Dendritic cell treated with granulocyte-macrophage colony-stimulating factor and Interleukin-4, amounts not matched to agents 40 ng/mL and 50 ng/mL, for 4 days (primary cell): ENCODE results near the gene CNNM1.

Source experiments
- H3K27ac Mint-ChIP-seq: one replicate; pipeline ENCODE4 v1.8.0; 2022; ENCODE audit warnings: mild to moderate bottlenecking, mixed read lengths
- H3K27me3 Mint-ChIP-seq: one replicate; pipeline ENCODE4 v1.8.0; 2022; ENCODE audit warnings: mild to moderate bottlenecking, mixed read lengths
- H3K36me3 Mint-ChIP-seq: one replicate; pipeline ENCODE4 v1.8.0; 2022; ENCODE audit warnings: low read depth, mixed read lengths
- H3K4me1 Mint-ChIP-seq: one replicate; pipeline ENCODE4 v1.8.0; 2022; ENCODE audit warnings: low read depth, mixed read lengths
- H3K4me3 Mint-ChIP-seq: one replicate; pipeline ENCODE4 v1.8.0; 2022; ENCODE audit warnings: mild to moderate bottlenecking, moderate library complexity, mixed read lengths
- H3K9me3 Mint-ChIP-seq: one replicate; pipeline ENCODE4 v1.8.0; 2022; ENCODE audit warnings: mixed read lengths
- intact Hi-C: fragments of 100-400 bp; cut with micrococcal nuclease; formaldehyde crosslinking; loops from one replicate; pipeline ENCODE4 v1.15.0; 2022

CNNM1 gene

GRCh38 chr10:99329304-99329553 lies at the start of gene CNNM1:
Gene CNNM1, plus strand, starts transcription at chr10:99329356. Its CDS starts 32 bp downstream, at chr10:99329388.
- no peak within 1 kb of the TSS for H3K27ac Mint-ChIP-seq
- H3K27me3 Mint-ChIP-seq: peaks cover 55% of the 10 kb centered on the region

GRCh38 chr10:99279626-99280111 lies 49.5 kb upstream of the CNNM1 start:
- no peaks in the 10 kb centered on the region for H3K4me1 Mint-ChIP-seq
- no peak overlapping the region for H3K27ac Mint-ChIP-seq
- no peak overlapping the region for H3K4me3 Mint-ChIP-seq
- H3K9me3 Mint-ChIP-seq: peaks cover 16% of the 10 kb centered on the region
- H3K27me3 Mint-ChIP-seq: peaks cover 6% of the 10 kb centered on the region
- no peaks in the 10 kb centered on the region for H3K36me3 Mint-ChIP-seq
- intact Hi-C loops: no loop called here

More at GRCh38 chr10:99329304-99329553, at the start of gene CNNM1:
- H3K9me3 Mint-ChIP-seq: no peaks in the 10 kb centered on the region
- H3K4me1 Mint-ChIP-seq: peaks cover 5% of the 10 kb centered on the region
- H3K36me3 Mint-ChIP-seq: no peaks in the 10 kb centered on the region
- H3K4me3 Mint-ChIP-seq: peak within 1 kb of the TSS; percentile 51
- intact Hi-C loops: no loop called here

- H3K9me3 Mint-ChIP-seq: peaks cover 16% of the 10 kb centered on the region
- no peaks in the 10 kb centered on the region for H3K36me3 Mint-ChIP-seq
- H3K27me3 Mint-ChIP-seq: peaks cover 5% of the 10 kb centered on the region
- intact Hi-C loops: no loop called here
- no peak overlapping the region for H3K27ac Mint-ChIP-seq
- no peak overlapping the region for H3K4me3 Mint-ChIP-seq
- H3K4me1 Mint-ChIP-seq: no peaks in the 10 kb centered on the region
Observed at GRCh38 chr10:99280472-99280871, 48.7 kb upstream of the CNNM1 start.

GRCh38 chr10:99285881-99286280 lies 43.3 kb upstream of the CNNM1 start:
- intact Hi-C loops: no loop called here
- Mint-ChIP-seq H3K27me3 (peaks cover 3% of the 10 kb centered on the region), H3K9me3 (peaks cover 16% of the 10 kb centered on the region), H3K36me3 (no peaks in the 10 kb centered on the region), H3K27ac (no peak overlapping the region), H3K4me3 (no peak overlapping the region), H3K4me1 (no peaks in the 10 kb centered on the region)

- Mint-ChIP-seq H3K4me3 (no peak overlapping the region), H3K36me3 (no peaks in the 10 kb centered on the region), H3K27ac (no peak overlapping the region), H3K9me3 (no peaks in the 10 kb centered on the region), H3K4me1 (no peaks in the 10 kb centered on the region), H3K27me3 (peaks cover 3% of the 10 kb centered on the region)
- intact Hi-C loops: no loop called here
Observed at GRCh38 chr10:99290306-99290705, 38.9 kb upstream of the CNNM1 start.

- Mint-ChIP-seq H3K9me3 (no peaks in the 10 kb centered on the region), H3K36me3 (no peaks in the 10 kb centered on the region), H3K27me3 (peaks cover 3% of the 10 kb centered on the region), H3K4me1 (no peaks in the 10 kb centered on the region), H3K27ac (no peak overlapping the region), H3K4me3 (no peak overlapping the region)
- intact Hi-C loops: no loop called here
Observed at GRCh38 chr10:99292159-99292558, 37.0 kb upstream of the CNNM1 start.

GRCh38 chr10:99296605-99297004 lies 32.6 kb upstream of the CNNM1 start:
- Mint-ChIP-seq H3K4me1 (no peaks in the 10 kb centered on the region), H3K9me3 (no peaks in the 10 kb centered on the region), H3K4me3 (no peak overlapping the region), H3K27me3 (no peaks in the 10 kb centered on the region), H3K27ac (no peak overlapping the region), H3K36me3 (no peaks in the 10 kb centered on the region)
- intact Hi-C loops: no loop called here

GRCh38 chr10:99297033-99297432 lies 32.1 kb upstream of the CNNM1 start:
- intact Hi-C loops: no loop called here
- H3K9me3 Mint-ChIP-seq: no peaks in the 10 kb centered on the region
- no peaks in the 10 kb centered on the region for H3K4me1 Mint-ChIP-seq

GRCh38 chr10:99303899-99304861 lies 25.0 kb upstream of the CNNM1 start:
- no peak overlapping the region for H3K27ac Mint-ChIP-seq
- no peaks in the 10 kb centered on the region for H3K4me1 Mint-ChIP-seq
- H3K36me3 Mint-ChIP-seq: no peaks in the 10 kb centered on the region
- peaks cover 5% of the 10 kb centered on the region for H3K27me3 Mint-ChIP-seq
- intact Hi-C loops: no loop called here
- peaks cover 7% of the 10 kb centered on the region for H3K9me3 Mint-ChIP-seq
- no peak overlapping the region for H3K4me3 Mint-ChIP-seq

More at GRCh38 chr10:99297033-99297432, 32.1 kb upstream of the CNNM1 start:
- Mint-ChIP-seq H3K36me3 (no peaks in the 10 kb centered on the region), H3K4me3 (no peak overlapping the region), H3K27me3 (no peaks in the 10 kb centered on the region), H3K27ac (no peak overlapping the region)

- intact Hi-C loops: no loop called here
- no peaks in the 10 kb centered on the region for H3K36me3 Mint-ChIP-seq
- H3K27me3 Mint-ChIP-seq: peaks cover 5% of the 10 kb centered on the region
Observed at GRCh38 chr10:99304862-99305229, 24.3 kb upstream of the CNNM1 start.

GRCh38 chr10:99312501-99312900 lies 16.7 kb upstream of the CNNM1 start:
- no peaks in the 10 kb centered on the region for H3K4me1 Mint-ChIP-seq
- intact Hi-C loops: no loop called here

More at GRCh38 chr10:99304862-99305229, 24.3 kb upstream of the CNNM1 start:
- Mint-ChIP-seq H3K4me3 (no peak overlapping the region), H3K9me3 (peaks cover 14% of the 10 kb centered on the region), H3K4me1 (no peaks in the 10 kb centered on the region), H3K27ac (no peak overlapping the region)

GRCh38 chr10:99315853-99316252 lies 13.3 kb upstream of the CNNM1 start:
- no peaks in the 10 kb centered on the region for H3K36me3 Mint-ChIP-seq
- H3K27me3 Mint-ChIP-seq: peaks cover 8% of the 10 kb centered on the region
- no peak overlapping the region for H3K27ac Mint-ChIP-seq
- H3K4me1 Mint-ChIP-seq: no peaks in the 10 kb centered on the region
- H3K9me3 Mint-ChIP-seq: no peaks in the 10 kb centered on the region
- no peak overlapping the region for H3K4me3 Mint-ChIP-seq
- intact Hi-C loops: no loop called here

More at GRCh38 chr10:99312501-99312900, 16.7 kb upstream of the CNNM1 start:
- Mint-ChIP-seq H3K36me3 (no peaks in the 10 kb centered on the region), H3K4me3 (no peak overlapping the region), H3K27me3 (peaks cover 2% of the 10 kb centered on the region), H3K27ac (no peak overlapping the region), H3K9me3 (peaks cover 18% of the 10 kb centered on the region)

GRCh38 chr10:99316374-99316773 lies 12.8 kb upstream of the CNNM1 start:
- intact Hi-C loops: no loop called here
- peaks cover 8% of the 10 kb centered on the region for H3K27me3 Mint-ChIP-seq
- no peaks in the 10 kb centered on the region for H3K4me1 Mint-ChIP-seq
- no peak overlapping the region for H3K4me3 Mint-ChIP-seq
- H3K27ac Mint-ChIP-seq: no peak overlapping the region
- no peaks in the 10 kb centered on the region for H3K9me3 Mint-ChIP-seq
- no peaks in the 10 kb centered on the region for H3K36me3 Mint-ChIP-seq

GRCh38 chr10:99318048-99318447 lies 11.1 kb upstream of the CNNM1 start:
- H3K9me3 Mint-ChIP-seq: no peaks in the 10 kb centered on the region
- no peaks in the 10 kb centered on the region for H3K36me3 Mint-ChIP-seq
- H3K4me1 Mint-ChIP-seq: no peaks in the 10 kb centered on the region
- peaks cover 11% of the 10 kb centered on the region for H3K27me3 Mint-ChIP-seq
- H3K4me3 Mint-ChIP-seq: no peak overlapping the region
- no peak overlapping the region for H3K27ac Mint-ChIP-seq
- intact Hi-C loops: no loop called here

- H3K27ac Mint-ChIP-seq: no peak overlapping the region
- H3K36me3 Mint-ChIP-seq: no peaks in the 10 kb centered on the region
- intact Hi-C loops: no loop called here
- H3K9me3 Mint-ChIP-seq: no peaks in the 10 kb centered on the region
- H3K4me1 Mint-ChIP-seq: no peaks in the 10 kb centered on the region
- peaks cover 13% of the 10 kb centered on the region for H3K27me3 Mint-ChIP-seq
- H3K4me3 Mint-ChIP-seq: no peak overlapping the region
Observed at GRCh38 chr10:99318475-99318874, 10.7 kb upstream of the CNNM1 start.
